Mononuclear cell (primary cell): Measurements from ENCODE around the gene VPS37D. TPM values are rescaled to one million over a fixed set of nuclear protein-coding genes. Genes with fewer than 3 reads are reported as not detected.

Experiments
- H3K27me3 ChIP-seq: 2 replicates; pipeline ENCODE4 v1.6.0; 2011; ENCODE audit warnings: low read length, control low read depth; ENCODE audit not compliant: insufficient read depth
- H3K4me1 ChIP-seq: 2 replicates; pipeline ENCODE4 v1.5.1; 2011; ENCODE audit warnings: mild to moderate bottlenecking, low read length, control low read depth; ENCODE audit not compliant: insufficient read depth
- H3K4me3 ChIP-seq: 2 replicates; pipeline ENCODE4 v1.5.1; 2011; ENCODE audit warnings: mild to moderate bottlenecking, low read length, moderate library complexity
- H3K9me3 ChIP-seq: 2 replicates; pipeline ENCODE4 v1.5.1; 2011; ENCODE audit warnings: low read depth, mild to moderate bottlenecking, control low read depth, low read length
- total RNA-seq: library from RNA; depleted of rRNA; stranded (reverse); fragments of >200 nt; gene quantifications from one replicate; pipeline ENCODE4 v1.2.3, GENCODE V29; 2012

Gene VPS37D
- total RNA-seq, 1 donor, result 0.63 TPM

GRCh38 chr7:73683788-73684693, 16.4 kb downstream of the VPS37D start:
- peaks cover 36% of the 10 kb centered on the region for H3K4me1 ChIP-seq
- H3K9me3 ChIP-seq, result no peaks in the 10 kb centered on the region
- H3K4me3 ChIP-seq, result peak overlapping the region; percentile 94
- no peaks in the 10 kb centered on the region for H3K27me3 ChIP-seq

- Histone ChIP-seq H3K27me3 (no peaks in the 10 kb centered on the region), H3K4me3 (no peak overlapping the region), H3K9me3 (no peaks in the 10 kb centered on the region), H3K4me1 (peaks cover 41% of the 10 kb centered on the region)
Measured at GRCh38 chr7:73685311-73685710, 17.7 kb downstream of the VPS37D start.

GRCh38 chr7:73688288-73688687, 20.7 kb downstream of the VPS37D start:
- Histone ChIP-seq H3K9me3 (no peaks in the 10 kb centered on the region), H3K27me3 (no peaks in the 10 kb centered on the region), H3K4me3 (no peak overlapping the region), H3K4me1 (peaks cover 21% of the 10 kb centered on the region)

GRCh38 chr7:73690646-73691045, 23.0 kb downstream of the VPS37D start:
- no peak overlapping the region for H3K4me3 ChIP-seq
- H3K4me1 ChIP-seq, result peaks cover 5% of the 10 kb centered on the region
- H3K9me3 ChIP-seq, result no peaks in the 10 kb centered on the region
- no peaks in the 10 kb centered on the region for H3K27me3 ChIP-seq

GRCh38 chr7:73696372-73696771, 28.7 kb downstream of the VPS37D start:
- no peaks in the 10 kb centered on the region for H3K9me3 ChIP-seq
- no peak overlapping the region for H3K4me3 ChIP-seq
- H3K4me1 ChIP-seq, result no peaks in the 10 kb centered on the region
- no peaks in the 10 kb centered on the region for H3K27me3 ChIP-seq

- Histone ChIP-seq H3K27me3 (no peaks in the 10 kb centered on the region), H3K4me3 (no peak overlapping the region), H3K9me3 (no peaks in the 10 kb centered on the region), H3K4me1 (no peaks in the 10 kb centered on the region)
Measured at GRCh38 chr7:73698410-73698809, 30.8 kb downstream of the VPS37D start.

GRCh38 chr7:73699370-73700068, 31.9 kb downstream of the VPS37D start:
- Histone ChIP-seq H3K4me3 (no peak overlapping the region), H3K27me3 (no peaks in the 10 kb centered on the region)

GRCh38 chr7:73700069-73700423, 32.4 kb downstream of the VPS37D start:
- H3K27me3 ChIP-seq, result no peaks in the 10 kb centered on the region
- no peak overlapping the region for H3K4me3 ChIP-seq

More at GRCh38 chr7:73699370-73700068, 31.9 kb downstream of the VPS37D start:
- Histone ChIP-seq H3K4me1 (no peaks in the 10 kb centered on the region), H3K9me3 (no peaks in the 10 kb centered on the region)

GRCh38 chr7:73700581-73701134, 33.0 kb downstream of the VPS37D start:
- Histone ChIP-seq H3K4me3 (no peak overlapping the region), H3K27me3 (no peaks in the 10 kb centered on the region), H3K9me3 (no peaks in the 10 kb centered on the region), H3K4me1 (no peaks in the 10 kb centered on the region)

More at GRCh38 chr7:73700069-73700423, 32.4 kb downstream of the VPS37D start:
- Histone ChIP-seq H3K4me1 (no peaks in the 10 kb centered on the region), H3K9me3 (no peaks in the 10 kb centered on the region)

- Histone ChIP-seq H3K4me3 (no peak overlapping the region), H3K9me3 (no peaks in the 10 kb centered on the region), H3K27me3 (no peaks in the 10 kb centered on the region), H3K4me1 (no peaks in the 10 kb centered on the region)
Measured at GRCh38 chr7:73701357-73701995, 33.8 kb downstream of the VPS37D start.

GRCh38 chr7:73702226-73702625, 34.6 kb downstream of the VPS37D start:
- Histone ChIP-seq H3K27me3 (no peaks in the 10 kb centered on the region), H3K4me1 (no peaks in the 10 kb centered on the region), H3K4me3 (no peak overlapping the region), H3K9me3 (no peaks in the 10 kb centered on the region)

- Histone ChIP-seq H3K4me3 (no peak overlapping the region), H3K27me3 (no peaks in the 10 kb centered on the region), H3K9me3 (no peaks in the 10 kb centered on the region), H3K4me1 (no peaks in the 10 kb centered on the region)
Measured at GRCh38 chr7:73702665-73703064, 35.0 kb downstream of the VPS37D start.

GRCh38 chr7:73703225-73703624, 35.6 kb downstream of the VPS37D start:
- Histone ChIP-seq H3K27me3 (no peaks in the 10 kb centered on the region), H3K4me1 (no peaks in the 10 kb centered on the region), H3K9me3 (no peaks in the 10 kb centered on the region), H3K4me3 (no peak overlapping the region)

GRCh38 chr7:73703757-73704639, 36.4 kb downstream of the VPS37D start:
- no peaks in the 10 kb centered on the region for H3K27me3 ChIP-seq

More at GRCh38 chr7:73703757-73704639, 36.4 kb downstream of the VPS37D start:
- Histone ChIP-seq H3K4me3 (no peak overlapping the region), H3K4me1 (no peaks in the 10 kb centered on the region), H3K9me3 (no peaks in the 10 kb centered on the region)
